ENCODE measurements around the gene SERPINI1.

The SERPINI1 gene

GRCh38 chr3:167740961-167741587 lies 5.6 kb downstream of the SERPINI1 start:
- DNase-seq (ENCODE audit: low read depth) = no peak
- H3K4me3 ChIP-seq (ENCODE audit: low read length) = no peak overlapping the region
- TF ChIP-seq CTCF (conservative IDR thresholded peaks at IDR 0.05; ENCODE audit: low read depth, low read length) = peak; percentile 78

- H3K4me3 ChIP-seq (ENCODE audit: low read length) = no peak overlapping the region
- TF ChIP-seq CTCF (conservative IDR thresholded peaks at IDR 0.05; ENCODE audit: low read depth, low read length) = no peak
- no peak for DNase-seq (ENCODE audit: low read depth)
Measured at GRCh38 chr3:167742338-167742737, 6.8 kb downstream of the SERPINI1 start.

- TF ChIP-seq CTCF (conservative IDR thresholded peaks at IDR 0.05; ENCODE audit: low read depth, low read length) = no peak
- H3K4me3 ChIP-seq (ENCODE audit: low read length) = no peak overlapping the region
- DNase-seq (ENCODE audit: low read depth) = no peak
Measured at GRCh38 chr3:167743799-167744198, 8.3 kb downstream of the SERPINI1 start.

GRCh38 chr3:167749209-167749608 lies 13.7 kb downstream of the SERPINI1 start:
- DNase-seq (ENCODE audit: low read depth) = no peak
- H3K4me3 ChIP-seq (ENCODE audit: low read length) = no peak overlapping the region
- TF ChIP-seq CTCF (conservative IDR thresholded peaks at IDR 0.05; ENCODE audit: low read depth, low read length) = no peak

GRCh38 chr3:167749728-167750127 lies 14.2 kb downstream of the SERPINI1 start:
- H3K4me3 ChIP-seq (ENCODE audit: low read length) = no peak overlapping the region
- TF ChIP-seq CTCF (conservative IDR thresholded peaks at IDR 0.05; ENCODE audit: low read depth, low read length) = no peak
- no peak for DNase-seq (ENCODE audit: low read depth)

GRCh38 chr3:167750272-167750971 lies 14.9 kb downstream of the SERPINI1 start:
- DNase-seq (ENCODE audit: low read depth) = no peak
- H3K4me3 ChIP-seq (ENCODE audit: low read length) = no peak overlapping the region
- TF ChIP-seq CTCF (conservative IDR thresholded peaks at IDR 0.05; ENCODE audit: low read depth, low read length) = no peak

- no peak for DNase-seq (ENCODE audit: low read depth)
- no peak for TF ChIP-seq CTCF (conservative IDR thresholded peaks at IDR 0.05; ENCODE audit: low read depth, low read length)
- H3K4me3 ChIP-seq (ENCODE audit: low read length) = no peak overlapping the region
Measured at GRCh38 chr3:167754049-167754448, 18.5 kb downstream of the SERPINI1 start.
